ENCODE measurements around the gene TYMP. TPM values are rescaled to one million over a fixed set of nuclear protein-coding genes. Genes with fewer than 3 reads are reported as not detected.

TYMP gene
- total and polyA plus RNA-seq, 10 of the 15 experiments (the other 5 are each of a cell fraction or from before 2014, with no cell fraction given), result 0.42 to 57.8 (median 24.6) TPM

- Histone ChIP-seq H3K4me2 (ENCODE audit: control insufficient read depth, insufficient read depth) (peak overlapping the region; percentile 97), H3K9me3 (replicated peaks; ENCODE audit: control insufficient read depth, insufficient read depth, low read length) (no peaks in the 10 kb centered on the region), H3K9ac (ENCODE audit: control insufficient read depth, insufficient read depth, low read length) (peak overlapping the region; percentile 94), H3K36me3 (ENCODE audit: control insufficient read depth in 2 of 2, insufficient read depth in 2 of 2, low read length in 1 of 2) (peaks cover 5 to 32% of the 10 kb centered on the region in 2 experiments; a peak in 3 of 4 replicates), H3K27ac (ENCODE audit: control insufficient read depth, insufficient read depth) (peak overlapping the region; percentile 94), H4K20me1 (ENCODE audit: control insufficient read depth, insufficient read depth) (no peaks in the 10 kb centered on the region), H3K79me2 (ENCODE audit: control insufficient read depth, insufficient read depth, low read length) (peaks cover 40% of the 10 kb centered on the region), H3K4me3 (peak overlapping the region; percentile 74), H3K4me1 (ENCODE audit: control insufficient read depth, insufficient read depth, low read length) (peaks cover 15% of the 10 kb centered on the region), H2AFZ (ENCODE audit: control insufficient read depth, low read depth, low read length) (no peak overlapping the region), H3K27me3 (replicated peaks in 1 of 2; ENCODE audit: control insufficient read depth in 2 of 2, insufficient read depth in 2 of 2, low read length in 1 of 2) (no peaks in the 10 kb centered on the region)
- intact Hi-C loops (cut with micrococcal nuclease; ENCODE audit: unreplicated experiment), result no loop called here
- ChIA-PET RAD21 (ENCODE audit: unreplicated experiment) (interaction anchor here (2.2 to 6.3 kb wide), 3 partner anchors 15 to 97 kb away, joined by 43 to 106 read pairs (median 64); partner anchors contain the start of genes LMF2 and NCAPH2), POLR2A (interaction anchor here (0.5 to 6.5 kb wide), 8 partner anchors 9 to 113 kb away, joined by 3 to 232 read pairs (median 9); partner anchors contain the start of genes KLHDC7B, LMF2 and NCAPH2), CTCF (interaction anchor here (1.1 to 3.5 kb wide), 7 partner anchors 15 to 54 kb away, joined by 3 to 38 read pairs (median 11); partner anchors contain the start of genes LMF2, NCAPH2 and SYCE3), SMC1A (ENCODE audit: uncharacterized antibody, unreplicated experiment) (interaction anchor here (0.7 to 5.8 kb wide), 6 partner anchors 16 to 97 kb away, joined by 3 to 58 read pairs (median 12); partner anchors contain the start of genes LMF2, NCAPH2 and SYCE3)
- FAIRE-seq, result no peak
- no peak for DNase-seq (ENCODE audit: low read depth, low spot score)
- in situ Hi-C loops (cut with MboI), result no loop called here
- no peak for ATAC-seq
- no TSS peak for BruUV-seq (replicated peaks)
- WGBS (ENCODE audit: insufficient coverage, insufficient replicate concordance, low lambda C conversion rate, missing lambda C conversion rate), result 78% methylated on average over 25 of the region's 25 CpGs
- TF ChIP-seq, protein P1, sequence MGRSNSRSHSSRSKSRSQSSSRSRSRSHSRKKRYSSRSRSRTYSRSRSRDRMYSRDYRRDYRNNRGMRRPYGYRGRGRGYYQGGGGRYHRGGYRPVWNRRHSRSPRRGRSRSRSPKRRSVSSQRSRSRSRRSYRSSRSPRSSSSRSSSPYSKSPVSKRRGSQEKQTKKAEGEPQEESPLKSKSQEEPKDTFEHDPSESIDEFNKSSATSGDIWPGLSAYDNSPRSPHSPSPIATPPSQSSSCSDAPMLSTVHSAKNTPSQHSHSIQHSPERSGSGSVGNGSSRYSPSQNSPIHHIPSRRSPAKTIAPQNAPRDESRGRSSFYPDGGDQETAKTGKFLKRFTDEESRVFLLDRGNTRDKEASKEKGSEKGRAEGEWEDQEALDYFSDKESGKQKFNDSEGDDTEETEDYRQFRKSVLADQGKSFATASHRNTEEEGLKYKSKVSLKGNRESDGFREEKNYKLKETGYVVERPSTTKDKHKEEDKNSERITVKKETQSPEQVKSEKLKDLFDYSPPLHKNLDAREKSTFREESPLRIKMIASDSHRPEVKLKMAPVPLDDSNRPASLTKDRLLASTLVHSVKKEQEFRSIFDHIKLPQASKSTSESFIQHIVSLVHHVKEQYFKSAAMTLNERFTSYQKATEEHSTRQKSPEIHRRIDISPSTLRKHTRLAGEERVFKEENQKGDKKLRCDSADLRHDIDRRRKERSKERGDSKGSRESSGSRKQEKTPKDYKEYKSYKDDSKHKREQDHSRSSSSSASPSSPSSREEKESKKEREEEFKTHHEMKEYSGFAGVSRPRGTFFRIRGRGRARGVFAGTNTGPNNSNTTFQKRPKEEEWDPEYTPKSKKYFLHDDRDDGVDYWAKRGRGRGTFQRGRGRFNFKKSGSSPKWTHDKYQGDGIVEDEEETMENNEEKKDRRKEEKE (IDR thresholded peaks at IDR 0.05), result no peak
- peak; percentile 49; the same call in 1 of the 2 replicates for TF ChIP-seq SMAD5 (IDR thresholded peaks at IDR 0.05; ENCODE audit: low read depth)
- TF ChIP-seq CREM (IDR thresholded peaks at IDR 0.05; ENCODE audit: low read depth), result no peak
- peak; percentile 17 for TF ChIP-seq POLR2AphosphoS5 (IDR thresholded peaks at IDR 0.05; ENCODE audit: low read length)
Observed at GRCh38 chr22:50523806-50524675, 5.8 kb downstream of the TYMP start.
